HCT116 (cell line): ENCODE results near the gene CAPN9. TPM values are rescaled to one million over a fixed set of nuclear protein-coding genes. Genes with fewer than 3 reads are reported as not detected.

Experiments
- ATAC-seq: fragments of 200-7000 bp; cut with Tn5 transposase; 2 replicates; pipeline ENCODE4 v1.9.1; 2020; ENCODE audit warnings: mild to moderate bottlenecking, moderate library complexity
- BruUV-seq: library from RNA; stranded (reverse); fragments of 400-500 nt; replicated peaks from 2 replicates; lab custom pipeline; 2021; lab: Mats Ljungman, UMichigan
- CTCF ChIA-PET: fragments of 300-600 bp; sonication (Branson Sonifier 250); formaldehyde crosslinking; loops from one replicate; lab custom pipeline; 2021; ENCODE audit warnings: antibody characterized with exemption; lab: Charles Lee
- POLR2A ChIA-PET: fragments of 300-600, 350-600 bp; sonication (Branson Sonifier 250); formaldehyde crosslinking; loops from one replicate; lab custom pipeline; 2021; ENCODE audit warnings: antibody characterized with exemption; lab: Charles Lee
- RAD21 ChIA-PET, 2 experiments: fragments of 300-600 bp; sonication (Branson Sonifier 250); formaldehyde crosslinking; loops; one replicate each; lab custom pipeline; 2023; ENCODE audit warnings: low total read pairs in 2 of 2; ENCODE audit not compliant: uncharacterized antibody in 2 of 2, unreplicated experiment in 2 of 2, low non-redundant PET in 1 of 2; lab: Charles Lee
- DNase-seq: peaks from one replicate; pipeline ENCODE4 v3.0.0-alpha.2; 2010; ENCODE audit warnings: low read depth, low spot score
- H2AFZ ChIP-seq: fragments of 200-600 bp; shearing (Covaris generic), sonication (generic); 2 replicates; pipeline ENCODE4 v1.6.1; 2017; ENCODE audit warnings: low read depth, mixed run types, mixed read lengths, antibody characterized with exemption, low read length; ENCODE audit not compliant: poor library complexity, severe bottlenecking
- H3K27ac ChIP-seq: 2 replicates; pipeline ENCODE4 v1.5.1; 2012; ENCODE audit warnings: low read depth, low read length
- H3K27me3 ChIP-seq: fragments of 200-600 bp; sonication (generic); 2 replicates; pipeline ENCODE4 v1.6.1; 2016; ENCODE audit warnings: mixed run types, low read length, mixed read lengths; ENCODE audit not compliant: insufficient read depth
- H3K36me3 ChIP-seq, 2 experiments: fragments of 200-500 bp in 1 of 2; fragments of 200-600 bp in 1 of 2; sonication (Bioruptor generic) in 1 of 2; sonication (generic) in 1 of 2; 2 replicates each; pipeline versions ENCODE4 v1.5.1 to v1.6.1; 2014 to 2016; ENCODE audit warnings: low read length in 2 of 2, inconsistent platforms in 1 of 2, mixed read lengths in 1 of 2, mixed run types in 1 of 2; ENCODE audit not compliant: insufficient read depth in 2 of 2, control insufficient read depth in 1 of 2
- H3K4me1 ChIP-seq, 2 experiments: fragments of 200-600 bp in 1 of 2; sonication (generic) in 1 of 2; 2 replicates each; pipeline versions ENCODE4 v1.5.1 to v1.6.1; 2012 to 2017; ENCODE audit warnings: low read length in 2 of 2, inconsistent platforms in 1 of 2, mild to moderate bottlenecking in 1 of 2, mixed read lengths in 1 of 2, mixed run types in 1 of 2, moderate library complexity in 1 of 2; ENCODE audit not compliant: insufficient read depth in 2 of 2, control insufficient read depth in 1 of 2
- H3K4me2 ChIP-seq: fragments of 200-600 bp; sonication (generic); 2 replicates; pipeline ENCODE4 v1.6.1; 2017; ENCODE audit warnings: mixed run types, low read length, mixed read lengths
- H3K4me3 ChIP-seq, 2 experiments: fragments of 200-600 bp in 1 of 2; sonication (generic) in 1 of 2; replicated peaks in 1 of 2; 2 replicates each; pipeline ENCODE4 v1.5.1; 2011 to 2016; ENCODE audit warnings: low read length in 2 of 2, control low read depth in 1 of 2, low read depth in 1 of 2, mild to moderate bottlenecking in 1 of 2, mixed read lengths in 1 of 2, mixed run types in 1 of 2
- H3K79me2 ChIP-seq: fragments of 200-600 bp; sonication (generic); 2 replicates; pipeline ENCODE4 v1.6.1; 2017; ENCODE audit warnings: mild to moderate bottlenecking, mixed run types, low read length, moderate library complexity, mixed read lengths; ENCODE audit not compliant: insufficient read depth
- H3K9ac ChIP-seq: fragments of 200-600 bp; sonication (generic); 2 replicates; pipeline ENCODE4 v1.6.1; 2016; ENCODE audit warnings: low read length, mixed read lengths
- H3K9me2 ChIP-seq: fragments of 200-600 bp; sonication (generic), shearing (Covaris generic); 2 replicates; pipeline ENCODE4 v1.6.1; 2017; ENCODE audit warnings: mixed run types, mild to moderate bottlenecking, moderate library complexity; ENCODE audit not compliant: insufficient read depth
- H3K9me3 ChIP-seq, 2 experiments: fragments of 200-500 bp in 1 of 2; fragments of 200-600 bp in 1 of 2; sonication (Bioruptor generic) in 1 of 2; sonication (generic) in 1 of 2; 2 replicates each; pipeline ENCODE4 v1.6.1; 2014 to 2017; ENCODE audit warnings: low read length in 2 of 2, mixed read lengths in 2 of 2, inconsistent platforms in 1 of 2, low read depth in 1 of 2, mild to moderate bottlenecking in 1 of 2, mixed run types in 1 of 2, moderate library complexity in 1 of 2; ENCODE audit not compliant: control insufficient read depth in 1 of 2, insufficient read depth in 1 of 2
- H4K20me1 ChIP-seq: fragments of 200-600 bp; sonication (generic), shearing (Covaris generic); 2 replicates; pipeline ENCODE4 v1.6.1; 2017; ENCODE audit warnings: mixed run types, mild to moderate bottlenecking, moderate library complexity; ENCODE audit not compliant: insufficient read depth
- CEBPB ChIP-seq: IDR thresholded peaks from 2 replicates; pipeline ENCODE4 v1.6.1; 2012; ENCODE audit warnings: low read depth
- ELF1 ChIP-seq: IDR thresholded peaks from 2 replicates; pipeline ENCODE4 v1.6.1; 2012; ENCODE audit warnings: low read depth, borderline replicate concordance
- EZH2 ChIP-seq: fragments of 200-600 bp; sonication (generic); IDR thresholded peaks from 2 replicates; pipeline ENCODE4 v1.6.1; 2017; ENCODE audit warnings: antibody characterized with exemption, mixed run types
- EZH2phosphoT487 ChIP-seq: fragments of 200-600 bp; IDR thresholded peaks from 2 replicates; pipeline ENCODE4 v1.6.1; 2018; ENCODE audit warnings: antibody characterized with exemption, borderline replicate concordance
- MAX ChIP-seq: IDR thresholded peaks from 2 replicates; pipeline ENCODE4 v1.6.1; 2012
- POLR2A ChIP-seq: IDR thresholded peaks from 2 replicates; pipeline ENCODE4 v1.7.0; 2011; ENCODE audit warnings: borderline replicate concordance; ENCODE audit not compliant: insufficient read depth, insufficient read length; ENCODE audit errors: extremely low read depth
- POLR2AphosphoS5 ChIP-seq: IDR thresholded peaks from 2 replicates; pipeline ENCODE4 v1.6.1; 2011; ENCODE audit warnings: mild to moderate bottlenecking, low read depth, low read length, moderate library complexity
- RAD21 ChIP-seq: IDR thresholded peaks from 2 replicates; pipeline ENCODE4 v1.6.1; 2012; ENCODE audit warnings: low read depth, mild to moderate bottlenecking
- ZNF274 ChIP-seq: fragments of 200-500 bp; sonication (Bioruptor generic); IDR thresholded peaks from 2 replicates; pipeline ENCODE4 v1.6.1; 2014; ENCODE audit warnings: mild to moderate bottlenecking, low read depth, low read length, inconsistent platforms
- intact Hi-C: fragments of 100-400 bp; cut with micrococcal nuclease; formaldehyde crosslinking; loops from 2 replicates; pipeline ENCODE4 v1.10.0; 2022
- total RNA-seq: library from RNA; stranded (reverse); gene quantifications from one replicate; pipeline ENCODE4 v1.2.1, GENCODE V29; 2021; ENCODE audit not compliant: unreplicated experiment
- TF ChIP-seq, protein P1 (sequence below), 3 experiments: fragments of 200-600 bp in 1 of 3; sonication (generic) in 1 of 3; IDR thresholded peaks in 2 of 3; conservative IDR thresholded peaks in 1 of 3; 2 replicates each; pipeline ENCODE4 v1.5.1; 2012 to 2017; ENCODE audit warnings: low read depth in 2 of 3, low read length in 2 of 3, antibody characterized with exemption in 1 of 3, borderline replicate concordance in 1 of 3, control low read depth in 1 of 3, mild to moderate bottlenecking in 1 of 3, mixed read lengths in 1 of 3, mixed run types in 1 of 3, moderate library complexity in 1 of 3; ENCODE audit not compliant: insufficient read depth in 1 of 3
- TF ChIP-seq, protein P2 (sequence below): IDR thresholded peaks from 2 replicates; pipeline ENCODE4 v1.6.1; 2012; ENCODE audit warnings: low read depth

CAPN9 gene
- total RNA-seq, 1 experiment from 2014 or later, result not detected

DNA sequence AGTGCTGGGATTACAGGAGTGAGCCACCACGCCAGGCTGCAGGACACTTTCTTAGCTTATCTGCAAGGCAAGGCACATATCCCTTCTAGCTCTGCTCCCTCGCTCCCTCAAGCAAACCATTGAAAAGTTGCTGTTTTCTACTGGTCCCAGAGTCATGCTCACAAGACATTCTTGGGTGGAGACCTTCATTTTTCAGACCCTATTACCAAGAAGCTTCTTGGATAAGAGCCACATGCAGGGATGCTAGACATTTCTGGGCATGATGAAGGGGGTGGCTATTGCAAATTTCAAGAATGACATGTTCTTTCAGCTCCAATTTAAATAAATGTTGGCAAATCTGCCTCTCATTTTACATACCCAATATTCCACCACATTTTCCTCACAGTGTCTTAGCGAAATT is 33.9 kb downstream of the CAPN9 start:
- DNase-seq (no peak), ATAC-seq (no peak)
- TF ChIP-seq, protein P1, sequence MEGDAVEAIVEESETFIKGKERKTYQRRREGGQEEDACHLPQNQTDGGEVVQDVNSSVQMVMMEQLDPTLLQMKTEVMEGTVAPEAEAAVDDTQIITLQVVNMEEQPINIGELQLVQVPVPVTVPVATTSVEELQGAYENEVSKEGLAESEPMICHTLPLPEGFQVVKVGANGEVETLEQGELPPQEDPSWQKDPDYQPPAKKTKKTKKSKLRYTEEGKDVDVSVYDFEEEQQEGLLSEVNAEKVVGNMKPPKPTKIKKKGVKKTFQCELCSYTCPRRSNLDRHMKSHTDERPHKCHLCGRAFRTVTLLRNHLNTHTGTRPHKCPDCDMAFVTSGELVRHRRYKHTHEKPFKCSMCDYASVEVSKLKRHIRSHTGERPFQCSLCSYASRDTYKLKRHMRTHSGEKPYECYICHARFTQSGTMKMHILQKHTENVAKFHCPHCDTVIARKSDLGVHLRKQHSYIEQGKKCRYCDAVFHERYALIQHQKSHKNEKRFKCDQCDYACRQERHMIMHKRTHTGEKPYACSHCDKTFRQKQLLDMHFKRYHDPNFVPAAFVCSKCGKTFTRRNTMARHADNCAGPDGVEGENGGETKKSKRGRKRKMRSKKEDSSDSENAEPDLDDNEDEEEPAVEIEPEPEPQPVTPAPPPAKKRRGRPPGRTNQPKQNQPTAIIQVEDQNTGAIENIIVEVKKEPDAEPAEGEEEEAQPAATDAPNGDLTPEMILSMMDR (IDR thresholded peaks at IDR 0.05 in 2 of 3, conservative IDR thresholded peaks at IDR 0.05 in 1 of 3; ENCODE audit: borderline replicate concordance in 1 of 3, insufficient read depth in 1 of 3, low read depth in 2 of 3, low read length in 2 of 3), result no peak
- no peak for TF ChIP-seq CEBPB
- no peak for TF ChIP-seq EZH2phosphoT487
- no peak for TF ChIP-seq EZH2
- TF ChIP-seq ELF1, result no peak
- TF ChIP-seq MAX, result no peak
- no peak for TF ChIP-seq POLR2AphosphoS5
- no peak for TF ChIP-seq POLR2A
- no peak for TF ChIP-seq RAD21
- no peak for TF ChIP-seq ZNF274
- TF ChIP-seq, protein P2, sequence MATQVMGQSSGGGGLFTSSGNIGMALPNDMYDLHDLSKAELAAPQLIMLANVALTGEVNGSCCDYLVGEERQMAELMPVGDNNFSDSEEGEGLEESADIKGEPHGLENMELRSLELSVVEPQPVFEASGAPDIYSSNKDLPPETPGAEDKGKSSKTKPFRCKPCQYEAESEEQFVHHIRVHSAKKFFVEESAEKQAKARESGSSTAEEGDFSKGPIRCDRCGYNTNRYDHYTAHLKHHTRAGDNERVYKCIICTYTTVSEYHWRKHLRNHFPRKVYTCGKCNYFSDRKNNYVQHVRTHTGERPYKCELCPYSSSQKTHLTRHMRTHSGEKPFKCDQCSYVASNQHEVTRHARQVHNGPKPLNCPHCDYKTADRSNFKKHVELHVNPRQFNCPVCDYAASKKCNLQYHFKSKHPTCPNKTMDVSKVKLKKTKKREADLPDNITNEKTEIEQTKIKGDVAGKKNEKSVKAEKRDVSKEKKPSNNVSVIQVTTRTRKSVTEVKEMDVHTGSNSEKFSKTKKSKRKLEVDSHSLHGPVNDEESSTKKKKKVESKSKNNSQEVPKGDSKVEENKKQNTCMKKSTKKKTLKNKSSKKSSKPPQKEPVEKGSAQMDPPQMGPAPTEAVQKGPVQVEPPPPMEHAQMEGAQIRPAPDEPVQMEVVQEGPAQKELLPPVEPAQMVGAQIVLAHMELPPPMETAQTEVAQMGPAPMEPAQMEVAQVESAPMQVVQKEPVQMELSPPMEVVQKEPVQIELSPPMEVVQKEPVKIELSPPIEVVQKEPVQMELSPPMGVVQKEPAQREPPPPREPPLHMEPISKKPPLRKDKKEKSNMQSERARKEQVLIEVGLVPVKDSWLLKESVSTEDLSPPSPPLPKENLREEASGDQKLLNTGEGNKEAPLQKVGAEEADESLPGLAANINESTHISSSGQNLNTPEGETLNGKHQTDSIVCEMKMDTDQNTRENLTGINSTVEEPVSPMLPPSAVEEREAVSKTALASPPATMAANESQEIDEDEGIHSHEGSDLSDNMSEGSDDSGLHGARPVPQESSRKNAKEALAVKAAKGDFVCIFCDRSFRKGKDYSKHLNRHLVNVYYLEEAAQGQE, result no peak
- Histone ChIP-seq H3K4me2 (no peak overlapping the region), H3K9ac (no peak overlapping the region), H3K4me3 (no peak overlapping the region), H3K36me3 (no peaks in the 10 kb centered on the region), H3K9me2 (no peaks in the 10 kb centered on the region), H3K27ac (no peak overlapping the region), H3K9me3 (no peaks in the 10 kb centered on the region), H3K79me2 (no peaks in the 10 kb centered on the region), H3K4me1 (peaks cover 0 to 5% of the 10 kb centered on the region in 2 experiments; a peak in 1 of 4 replicates), H2AFZ (no peak overlapping the region), H4K20me1 (no peaks in the 10 kb centered on the region), H3K27me3 (peaks cover 14% of the 10 kb centered on the region; the same call in 1 of the 2 replicates)
- BruUV-seq, result no TSS peak
- POLR2A ChIA-PET, result no interaction called here
- CTCF ChIA-PET, result no interaction called here
- RAD21 ChIA-PET, result no interaction called here
- intact Hi-C loops, result no loop called here
